ENCODE data around the gene RNF141. TPM values are rescaled to one million over a fixed set of nuclear protein-coding genes. Genes with fewer than 3 reads are reported as not detected.

The RNF141 gene
- total RNA-seq, 1 donor from 2014 or later, result 30.0 TPM

- H3K27me3 Mint-ChIP-seq (ENCODE audit: unreplicated experiment), result no peaks in the 10 kb centered on the region
- no peak for DNase-seq (ENCODE audit: extremely low spot score, unreplicated experiment)
- no peak for TF ChIP-seq CTCF (IDR thresholded peaks at IDR 0.05)
- no peaks in the 10 kb centered on the region for H3K9me3 Mint-ChIP-seq (ENCODE audit: unreplicated experiment)
- peak overlapping the region; percentile 89 for H3K27ac Mint-ChIP-seq (ENCODE audit: unreplicated experiment)
- no peak overlapping the region for H3K4me3 Mint-ChIP-seq (ENCODE audit: unreplicated experiment)
- H3K36me3 Mint-ChIP-seq (ENCODE audit: unreplicated experiment), result peaks cover 35% of the 10 kb centered on the region
- H3K4me1 Mint-ChIP-seq (ENCODE audit: unreplicated experiment), result peaks cover 50% of the 10 kb centered on the region
Measured at GRCh38 chr11:10526974-10527918, 13.7 kb downstream of the RNF141 start.

GRCh38 chr11:10524471-10524870 lies 16.5 kb downstream of the RNF141 start:
- H3K9me3 Mint-ChIP-seq (ENCODE audit: unreplicated experiment), result no peaks in the 10 kb centered on the region
- no peaks in the 10 kb centered on the region for H3K27me3 Mint-ChIP-seq (ENCODE audit: unreplicated experiment)
- H3K4me1 Mint-ChIP-seq (ENCODE audit: unreplicated experiment), result peaks cover 38% of the 10 kb centered on the region
- no peak for DNase-seq (ENCODE audit: extremely low spot score, unreplicated experiment)
- no peak for TF ChIP-seq CTCF (IDR thresholded peaks at IDR 0.05)
- H3K27ac Mint-ChIP-seq (ENCODE audit: unreplicated experiment), result no peak overlapping the region
- H3K4me3 Mint-ChIP-seq (ENCODE audit: unreplicated experiment), result no peak overlapping the region
- peaks cover 30% of the 10 kb centered on the region for H3K36me3 Mint-ChIP-seq (ENCODE audit: unreplicated experiment)

GRCh38 chr11:10522921-10523320 lies 18.1 kb downstream of the RNF141 start:
- H3K27me3 Mint-ChIP-seq (ENCODE audit: unreplicated experiment), result no peaks in the 10 kb centered on the region
- TF ChIP-seq CTCF (IDR thresholded peaks at IDR 0.05), result no peak
- no peak for DNase-seq (ENCODE audit: extremely low spot score, unreplicated experiment)
- H3K36me3 Mint-ChIP-seq (ENCODE audit: unreplicated experiment), result peaks cover 36% of the 10 kb centered on the region
- H3K27ac Mint-ChIP-seq (ENCODE audit: unreplicated experiment), result no peak overlapping the region
- H3K4me3 Mint-ChIP-seq (ENCODE audit: unreplicated experiment), result no peak overlapping the region
- no peaks in the 10 kb centered on the region for H3K9me3 Mint-ChIP-seq (ENCODE audit: unreplicated experiment)
- H3K4me1 Mint-ChIP-seq (ENCODE audit: unreplicated experiment), result peaks cover 23% of the 10 kb centered on the region

GRCh38 chr11:10522276-10522675 lies 18.7 kb downstream of the RNF141 start:
- DNase-seq (ENCODE audit: extremely low spot score, unreplicated experiment), result no peak
- Mint-ChIP-seq H3K27me3 (ENCODE audit: unreplicated experiment) (no peaks in the 10 kb centered on the region), H3K27ac (ENCODE audit: unreplicated experiment) (no peak overlapping the region), H3K4me3 (ENCODE audit: unreplicated experiment) (no peak overlapping the region), H3K36me3 (ENCODE audit: unreplicated experiment) (peaks cover 40% of the 10 kb centered on the region), H3K9me3 (ENCODE audit: unreplicated experiment) (no peaks in the 10 kb centered on the region), H3K4me1 (ENCODE audit: unreplicated experiment) (peaks cover 24% of the 10 kb centered on the region)
- TF ChIP-seq CTCF (IDR thresholded peaks at IDR 0.05), result no peak

GRCh38 chr11:10520562-10520961 lies 20.4 kb downstream of the RNF141 start:
- Mint-ChIP-seq H3K27ac (ENCODE audit: unreplicated experiment) (no peak overlapping the region), H3K4me3 (ENCODE audit: unreplicated experiment) (no peak overlapping the region), H3K36me3 (ENCODE audit: unreplicated experiment) (peaks cover 45% of the 10 kb centered on the region), H3K9me3 (ENCODE audit: unreplicated experiment) (no peaks in the 10 kb centered on the region), H3K27me3 (ENCODE audit: unreplicated experiment) (no peaks in the 10 kb centered on the region), H3K4me1 (ENCODE audit: unreplicated experiment) (peaks cover 15% of the 10 kb centered on the region)
- no peak for TF ChIP-seq CTCF (IDR thresholded peaks at IDR 0.05)
- DNase-seq (ENCODE audit: extremely low spot score, unreplicated experiment), result no peak
